OCI-M2 (cell line): ENCODE data around the gene DACH1.
A peak's percentile ranks its signal among the peaks of the same experiment; 100 is the strongest.
"Not testable (repeated sequence)": the region's sequence is repeated elsewhere in the genome, so short reads cannot be mapped to it uniquely, and the experiment has no call there.

Source experiments
- DNase-seq: peaks from one replicate; lab custom pipeline; 2025; ENCODE audit not compliant: unreplicated experiment; lab: John Stamatoyannopoulos, UW

Gene DACH1

DNA sequence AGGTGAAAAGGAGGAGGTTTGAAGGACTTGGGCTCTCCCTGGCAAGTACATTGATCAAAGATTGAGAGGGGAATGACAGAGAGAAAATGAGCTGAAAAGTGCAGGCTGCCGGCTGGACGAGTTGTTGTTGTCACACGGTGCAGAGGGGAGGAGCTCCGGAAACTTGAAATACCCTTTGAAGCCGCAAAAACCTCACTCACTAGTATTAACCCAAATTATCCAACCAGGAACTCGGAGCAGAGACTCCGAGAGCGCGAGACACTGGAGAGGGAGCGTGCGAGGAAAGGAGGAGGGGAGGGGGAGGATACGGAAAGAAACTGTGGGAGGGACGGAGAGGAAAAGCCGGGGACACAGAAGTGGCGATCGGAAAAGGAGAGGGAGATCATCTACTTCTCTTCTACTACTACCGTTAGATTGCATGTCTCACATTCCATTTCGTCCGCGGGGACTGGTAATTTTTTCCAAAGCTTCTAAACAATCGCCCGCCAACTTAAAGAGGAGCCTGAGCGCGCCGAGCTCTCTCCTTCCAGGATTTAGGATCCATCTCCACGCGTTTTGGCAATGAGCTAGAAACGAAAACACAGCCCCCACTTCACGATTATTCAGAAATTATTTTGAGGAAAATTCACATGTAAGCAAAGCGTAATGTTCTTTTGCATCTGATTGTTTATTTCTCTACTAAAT is at the start of gene DACH1:
Gene DACH1 (minus strand): TSS at position 74 of the 684 bp plus-strand sequence.
- DNase-seq = no peak

DNA sequence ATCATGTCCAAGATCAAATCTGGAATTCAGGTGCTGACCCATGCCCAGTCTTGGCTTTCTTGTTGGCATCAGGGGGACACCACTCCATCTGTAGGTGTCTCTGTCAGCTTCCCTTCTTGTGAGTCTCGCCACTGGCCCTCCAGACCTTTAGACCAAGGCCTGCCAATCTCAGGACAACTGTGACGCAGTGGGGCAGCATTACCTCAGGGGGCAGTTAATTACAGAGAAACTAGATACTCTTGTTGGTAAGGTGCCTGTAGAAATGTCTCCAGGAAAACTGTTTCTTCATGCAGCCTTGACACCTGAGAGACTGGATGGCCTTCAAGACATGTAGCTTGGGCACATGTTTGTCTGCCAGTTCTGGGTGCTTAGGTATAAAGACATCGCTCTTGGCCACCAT is 46.7 kb upstream of the DACH1 start:
- no peak for DNase-seq

GRCh38 chr13:71912524-71912923 is 45.5 kb upstream of the DACH1 start:
- DNase-seq = no peak

DNA sequence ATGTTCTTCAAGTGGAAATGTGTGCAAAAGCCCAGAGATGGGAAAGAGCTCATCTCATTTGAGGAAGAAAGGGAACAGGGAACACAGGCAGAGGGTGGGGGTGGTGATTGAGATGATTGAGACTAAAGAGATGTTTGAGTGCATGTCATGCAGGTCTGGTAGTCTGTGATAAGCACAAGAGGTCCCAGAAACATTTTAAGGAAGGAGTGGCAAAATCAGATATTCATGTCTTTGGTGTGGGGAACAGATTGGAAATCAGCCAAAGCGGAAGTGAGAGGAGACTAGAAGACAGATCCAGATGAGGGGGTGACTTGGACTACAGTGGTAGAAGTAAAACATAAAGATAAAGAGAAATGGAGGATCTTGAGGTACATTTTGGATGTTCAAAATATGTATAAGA is 39.4 kb upstream of the DACH1 start:
- DNase-seq = peak; percentile 62

- no peak for DNase-seq
These were observed 35.7 kb upstream of the DACH1 start for GRCh38 chr13:71902676-71903075.

GRCh38 chr13:71893506-71893905 is 26.5 kb upstream of the DACH1 start:
- DNase-seq = not testable (repeated sequence)

DNA sequence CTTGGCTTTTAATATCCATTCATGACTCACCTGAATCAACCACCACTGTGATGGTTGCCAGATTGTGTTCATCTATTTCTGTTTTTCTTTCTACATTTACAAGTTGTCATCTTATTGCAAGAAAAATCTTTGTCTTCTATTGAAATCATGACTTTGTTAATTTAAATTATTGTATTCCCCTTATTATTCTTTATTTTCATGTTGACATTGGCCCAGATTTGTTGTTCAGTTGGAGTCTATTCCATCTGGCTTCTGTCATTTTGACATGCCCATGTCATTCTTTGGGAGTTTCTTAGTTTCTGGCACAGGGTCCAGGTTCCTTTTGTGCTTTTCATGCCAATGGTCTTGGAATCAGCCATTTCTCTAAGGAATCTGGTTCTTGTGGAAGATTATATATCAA is 19.9 kb upstream of the DACH1 start:
- DNase-seq = no peak

DNA sequence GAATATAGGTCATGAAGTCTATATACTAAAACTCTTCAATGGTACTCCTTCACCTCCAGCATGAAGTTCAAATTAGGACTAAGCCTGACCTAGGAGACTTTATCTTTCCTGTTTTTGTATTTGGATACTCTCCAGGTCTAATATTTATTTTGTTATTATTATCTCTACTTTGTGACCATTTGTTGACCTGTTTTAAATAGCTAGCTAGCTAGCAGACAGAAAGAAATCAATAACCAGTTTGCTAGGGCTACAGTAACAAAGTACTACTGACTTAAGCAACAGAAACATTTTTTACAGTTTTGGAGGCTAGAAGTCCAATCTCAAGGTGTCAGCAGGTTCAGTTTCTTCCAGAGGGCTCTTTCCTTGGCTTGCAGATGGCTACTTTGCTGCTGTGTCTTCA is 15.1 kb upstream of the DACH1 start:
- no peak for DNase-seq

DNA sequence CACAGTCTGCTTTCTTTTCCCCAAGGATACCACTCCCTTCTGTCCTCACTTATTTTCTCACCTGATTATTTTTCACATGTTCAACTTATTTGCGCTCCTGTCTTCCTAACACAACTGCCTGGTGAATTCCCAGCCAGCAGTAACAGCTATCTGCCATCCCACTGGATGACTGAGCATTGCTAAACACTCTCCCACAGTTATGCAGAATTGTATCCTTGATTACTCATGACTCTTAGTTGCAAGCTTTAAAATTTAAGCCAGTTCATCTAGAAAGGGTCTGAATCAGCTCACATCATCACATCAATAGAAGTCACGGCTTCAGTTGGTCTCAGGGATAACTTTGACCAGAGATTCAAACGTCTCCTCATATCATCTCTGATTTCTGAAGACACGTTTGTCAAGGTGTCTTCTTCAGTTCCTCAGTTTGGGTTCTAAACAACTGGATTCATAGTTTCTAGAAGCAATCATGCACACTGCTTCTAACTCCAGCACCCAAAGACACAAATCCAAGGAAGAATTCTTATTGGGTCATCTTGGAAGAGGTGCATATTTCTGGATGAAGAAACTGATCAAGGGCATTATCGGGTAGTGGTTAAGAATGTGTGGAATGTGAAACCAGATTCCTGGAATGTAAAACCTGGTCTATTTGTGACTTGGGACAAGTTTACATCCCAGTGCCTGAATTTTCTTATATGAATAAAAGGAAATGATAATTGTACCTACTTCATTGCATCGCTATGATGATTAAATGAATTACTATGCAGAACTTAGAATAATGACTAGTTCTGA is 13.9 kb upstream of the DACH1 start:
- no peak for DNase-seq

- DNase-seq = no peak
These were observed 12.9 kb upstream of the DACH1 start for GRCh38 chr13:71879808-71880344.

DNA sequence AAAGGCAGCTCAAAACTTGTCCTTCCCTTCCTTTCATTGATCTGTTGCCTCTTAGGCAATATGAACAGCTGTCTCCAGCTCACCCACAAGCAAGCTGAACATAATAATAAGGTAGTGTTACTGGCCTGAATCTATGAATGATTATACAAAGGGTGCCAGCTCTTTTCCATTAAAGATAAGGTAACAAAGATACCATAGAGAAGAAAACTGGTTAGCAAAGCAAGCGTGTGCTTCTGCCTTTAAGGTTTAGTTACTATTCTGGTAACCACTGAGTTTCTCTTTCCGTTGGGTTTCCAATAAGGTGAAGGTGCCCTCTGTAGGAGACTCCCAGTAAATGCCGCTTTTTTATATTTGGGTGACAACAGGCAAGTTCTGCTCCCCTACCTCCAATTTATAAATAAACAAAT is 12.1 kb upstream of the DACH1 start:
- no peak for DNase-seq

GRCh38 chr13:71877256-71877653 is 10.3 kb upstream of the DACH1 start:
- DNase-seq = no peak

GRCh38 chr13:71876648-71877255 is 9.7 kb upstream of the DACH1 start:
- no peak for DNase-seq

GRCh38 chr13:71875823-71876222 is 8.8 kb upstream of the DACH1 start:
- no peak for DNase-seq

GRCh38 chr13:71874458-71874857 is 7.5 kb upstream of the DACH1 start:
- no peak for DNase-seq

GRCh38 chr13:71873418-71874247 is 6.6 kb upstream of the DACH1 start:
- no peak for DNase-seq

- no peak for DNase-seq
These were observed 4.8 kb upstream of the DACH1 start for GRCh38 chr13:71871844-71872243.

DNA sequence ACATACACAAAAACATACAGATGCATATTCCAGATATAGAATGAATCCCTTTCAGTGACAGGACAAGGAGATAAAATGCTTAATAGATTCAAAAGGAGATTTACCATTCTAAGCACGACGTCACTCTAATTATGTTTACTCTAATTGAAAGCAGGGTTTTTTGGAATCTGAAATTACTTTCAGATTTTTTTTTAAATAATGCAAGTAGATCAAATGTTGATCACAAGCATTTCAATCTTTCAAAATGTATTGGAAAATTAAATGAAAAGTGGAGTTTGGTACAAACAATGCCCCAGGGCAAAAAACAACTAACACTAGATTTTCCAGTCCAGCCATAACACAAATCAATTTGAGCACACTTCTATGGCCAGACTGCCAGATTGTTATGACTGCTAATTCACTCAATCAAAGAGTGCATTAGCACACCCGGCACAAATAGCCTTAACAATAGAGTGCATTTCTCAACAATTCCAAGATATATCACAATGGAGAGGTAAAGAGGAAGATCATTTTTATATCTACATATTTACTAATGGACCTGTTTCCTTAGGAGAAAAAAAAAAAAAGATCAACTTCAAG is 4.3 kb upstream of the DACH1 start:
- DNase-seq = no peak

DNA sequence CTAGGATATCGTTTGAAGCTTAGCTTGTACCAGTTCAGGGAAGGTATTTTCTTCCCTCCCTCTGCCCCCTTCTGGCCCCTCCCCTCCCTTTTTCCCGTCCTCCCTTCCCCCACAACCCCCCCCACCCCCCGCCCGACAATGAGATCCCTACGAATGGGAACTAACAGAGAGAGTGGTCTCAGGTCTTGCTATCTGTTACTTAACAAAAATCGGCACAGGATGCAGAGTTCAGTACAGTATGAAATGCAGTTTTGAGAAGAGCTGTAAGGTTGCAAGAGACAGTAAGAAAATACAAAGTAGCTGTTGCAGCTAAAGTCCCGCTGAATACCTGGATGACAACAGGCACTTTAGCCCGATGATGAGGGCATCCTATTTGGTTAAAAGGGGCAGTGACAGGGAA is 3.1 kb upstream of the DACH1 start:
- no peak for DNase-seq

DNA sequence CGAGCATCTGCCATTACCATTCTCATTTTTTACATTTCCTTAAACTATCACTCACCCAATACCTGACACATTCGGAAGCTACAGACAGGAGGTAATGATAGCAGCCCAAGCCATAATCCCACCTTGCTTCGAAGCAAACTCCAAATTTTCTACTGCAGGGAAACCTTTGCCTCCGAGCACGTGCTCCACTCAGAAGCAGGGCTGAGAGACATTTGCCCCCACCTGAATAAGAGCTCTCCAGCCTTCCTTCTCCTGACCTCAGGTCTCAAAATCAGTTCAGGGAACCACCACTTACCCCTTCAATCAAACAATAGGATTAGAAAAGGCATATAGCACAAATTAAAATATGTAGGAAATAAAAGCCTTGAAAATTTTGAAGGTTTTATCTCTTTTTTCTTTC is 2.3 kb upstream of the DACH1 start:
- DNase-seq = no peak
